B cell (primary cell): ENCODE measurements around the gene PET100. TPM values are rescaled to one million over a fixed set of nuclear protein-coding genes. Genes with fewer than 3 reads are reported as not detected.

Source experiments
- ATAC-seq: fragments of 200-7000 bp; cut with Tn5 transposase; one replicate; pipeline ENCODE4 v1.10.0; 2021; ENCODE audit warnings: low read depth, mild to moderate bottlenecking, moderate number of reproducible peaks, moderate library complexity
- CTCF ChIA-PET: fragments of 350-600 bp; sonication (Branson Sonifier 250); formaldehyde crosslinking; loops from one replicate; lab custom pipeline; 2021; ENCODE audit warnings: antibody characterized with exemption, inconsistent platforms; lab: Charles Lee
- POLR2A ChIA-PET: fragments of 350-600 bp; sonication (Branson Sonifier 250); formaldehyde crosslinking; loops from one replicate; lab custom pipeline; 2021; ENCODE audit warnings: antibody characterized with exemption; lab: Charles Lee
- DNase-seq: peaks from one replicate; pipeline ENCODE4 v3.0.0; 2013
- H2AFZ ChIP-seq: 2 replicates; pipeline ENCODE4 v1.6.1; 2012; ENCODE audit warnings: mild to moderate bottlenecking, low read depth, low read length; ENCODE audit not compliant: insufficient read depth, poor library complexity, severe bottlenecking
- H3K27ac ChIP-seq, 2 donors: 1 replicate in 1 of 2; 2 replicates in 1 of 2; pipeline ENCODE4 v1.5.1; 2012 to 2013; ENCODE audit warnings: low read length in 2 of 2, mild to moderate bottlenecking in 2 of 2, moderate library complexity in 1 of 2
- H3K27me3 ChIP-seq, 4 experiments: fragments of 200-600 bp in 1 of 4; sonication (generic) in 1 of 4; replicated peaks in 1 of 4; 1 replicate in 2 of 4; 2 replicates in 2 of 4; pipeline versions ENCODE4 v1.6.1 to v1.7.0; 2013 to 2016; ENCODE audit warnings: low read length in 3 of 4, mild to moderate bottlenecking in 2 of 4, mixed read lengths in 1 of 4, moderate library complexity in 1 of 4; ENCODE audit not compliant: insufficient read depth in 4 of 4, control insufficient read depth in 3 of 4; ENCODE audit errors: control extremely low read depth in 1 of 4
- H3K36me3 ChIP-seq, 2 experiments: replicated peaks in 1 of 2; 1 replicate in 1 of 2; 2 replicates in 1 of 2; pipeline versions ENCODE4 v1.6.1 to v1.7.1; 2013; ENCODE audit warnings: low read length in 1 of 2; ENCODE audit not compliant: insufficient read depth in 2 of 2, control insufficient read depth in 1 of 2; ENCODE audit errors: control extremely low read depth in 1 of 2, extremely low read depth in 1 of 2
- H3K4me1 ChIP-seq, 2 donors: fragments of 200-600 bp in 1 of 2; sonication (generic) in 1 of 2; 1 replicate in 1 of 2; 2 replicates in 1 of 2; pipeline versions ENCODE4 v1.5.1 to v1.6.1; 2013 to 2017; ENCODE audit warnings: low read length in 2 of 2; ENCODE audit not compliant: control insufficient read depth in 2 of 2, insufficient read depth in 2 of 2
- H3K4me2 ChIP-seq: replicated peaks from 2 replicates; pipeline ENCODE3; 2012; ENCODE audit warnings: mild to moderate bottlenecking, low read depth, low read length; ENCODE audit not compliant: poor library complexity, severe bottlenecking
- H3K4me3 ChIP-seq, 5 experiments: fragments of 200-600 bp in 1 of 5; sonication (generic) in 1 of 5; 1 replicate in 3 of 5; 2 replicates in 2 of 5; pipeline versions ENCODE4 v1.5.1 to v1.7.0; 2011 to 2016; ENCODE audit warnings: low read length in 4 of 5, mild to moderate bottlenecking in 4 of 5, low read depth in 2 of 5, control low read depth in 1 of 5, moderate library complexity in 1 of 5; ENCODE audit not compliant: insufficient read depth in 1 of 5; ENCODE audit errors: control extremely low read depth in 1 of 5, extremely low read depth in 1 of 5
- H3K79me2 ChIP-seq: fragments of 200-600 bp; sonication (generic); one replicate; pipeline ENCODE4 v1.6.0; 2016; ENCODE audit warnings: low read length; ENCODE audit not compliant: control insufficient read depth, insufficient read depth
- H3K9ac ChIP-seq: fragments of 200-600 bp; sonication (generic); 2 replicates; pipeline ENCODE4 v1.6.1; 2017; ENCODE audit warnings: mild to moderate bottlenecking, low read length, moderate library complexity
- H3K9me3 ChIP-seq, 3 donors: one replicate each; pipeline versions ENCODE4 v1.6.1 to v1.7.1; 2013; ENCODE audit warnings: low read length in 2 of 3; ENCODE audit not compliant: control insufficient read depth in 2 of 3, insufficient read depth in 1 of 3; ENCODE audit errors: control extremely low read depth in 1 of 3
- H4K20me1 ChIP-seq: 2 replicates; pipeline ENCODE4 v1.6.0; 2012; ENCODE audit warnings: mild to moderate bottlenecking, low read length; ENCODE audit not compliant: insufficient read depth, control insufficient read depth, poor library complexity, severe bottlenecking
- H3K27ac Mint-ChIP-seq: one replicate; pipeline ENCODE4 v1.8.0; 2021; ENCODE audit warnings: mixed read lengths
- H3K27me3 Mint-ChIP-seq: one replicate; pipeline ENCODE4 v1.8.0; 2021; ENCODE audit warnings: mixed read lengths
- H3K4me1 Mint-ChIP-seq: one replicate; pipeline ENCODE4 v1.8.0; 2021; ENCODE audit warnings: mixed read lengths
- H3K4me3 Mint-ChIP-seq: one replicate; pipeline ENCODE4 v1.8.0; 2021; ENCODE audit warnings: mixed read lengths
- H3K9me3 Mint-ChIP-seq: one replicate; pipeline ENCODE4 v1.8.0; 2022; ENCODE audit warnings: mixed read lengths; ENCODE audit not compliant: insufficient read depth
- CTCF ChIP-seq: fragments of 200-600 bp; IDR thresholded peaks from one replicate; pipeline ENCODE4 v1.8.0; 2022; ENCODE audit warnings: antibody characterized with exemption, mild to moderate bottlenecking
- EZH2 ChIP-seq: IDR thresholded peaks from 2 replicates; pipeline ENCODE4 v1.6.1; 2012; ENCODE audit warnings: borderline replicate concordance, low read depth, mild to moderate bottlenecking, moderate library complexity, low read length; ENCODE audit not compliant: insufficient read depth, poor library complexity, severe bottlenecking
- whole genome bisulfite sequencing: methylation state at CpG from one replicate; pipeline ENCODE4 v1.1.5; 2013; ENCODE audit warnings: missing lambda C conversion rate; ENCODE audit not compliant: insufficient coverage; 5-methylcytosine and 5-hydroxymethylcytosine counted together
- intact Hi-C: fragments of 100-400 bp; cut with micrococcal nuclease; formaldehyde crosslinking; loops from one replicate; pipeline ENCODE4 v1.10.0; 2022
- polyA plus RNA-seq: library from polyadenylated mRNA; depleted of rRNA; stranded (reverse); fragments of >200 nt; gene quantifications from 2 replicates; pipeline ENCODE4 v1.2.3, GENCODE V29; 2012
- total RNA-seq, 2 donors: library from RNA; stranded (reverse); fragments of 120-200 nt in 1 of 2; gene quantifications; 1 replicate in 1 of 2; 2 replicates in 1 of 2; pipeline versions ENCODE4 v1.2.3 to v1.2.4, GENCODE V29; 2013 to 2022

PET100 gene
- total and polyA plus RNA-seq, 2 donors (not counting 1 experiment from before 2014, with no cell fraction given) = 31.3 to 100 TPM

GRCh38 chr19:7622933-7623685, 6.5 kb upstream of the PET100 start:
- Histone ChIP-seq H2AFZ (no peak overlapping the region), H3K9ac (no peak overlapping the region), H3K4me2 (no peak overlapping the region), H3K27me3 (no peaks in the 10 kb centered on the region), H3K9me3 (peaks cover 0 to 2% (median 0%) of the 10 kb centered on the region in 3 donors), H3K79me2 (peaks cover 21% of the 10 kb centered on the region), H4K20me1 (peaks cover 33% of the 10 kb centered on the region), H3K4me1 (peaks cover under 1 to 9% of the 10 kb centered on the region in 2 donors), H3K27ac (no peak overlapping the region), H3K4me3 (no peak overlapping the region), H3K36me3 (peaks cover 5 to 87% of the 10 kb centered on the region in 2 experiments)
- Mint-ChIP-seq H3K27ac (no peak overlapping the region), H3K4me1 (peaks cover 9% of the 10 kb centered on the region), H3K27me3 (no peaks in the 10 kb centered on the region), H3K9me3 (no peaks in the 10 kb centered on the region), H3K4me3 (no peak overlapping the region)
- TF ChIP-seq EZH2 (no peak), CTCF (no peak)
- intact Hi-C loops = no loop called here
- ATAC-seq = no peak
- DNase-seq = no peak
- WGBS = 94% methylated on average over 14 of the region's 16 CpGs
- ChIA-PET CTCF (interaction anchor here (0.5 kb wide), 1 partner anchor 55 kb away, joined by 3 read pairs; no protein-coding TSS in a partner anchor), POLR2A (no interaction called here)
